A549 (cell line): ENCODE results near the gene SATB2. TPM values are rescaled to one million over a fixed set of nuclear protein-coding genes. Genes with fewer than 3 reads are reported as not detected.
A peak's percentile ranks its signal among the peaks of the same experiment; 100 is the strongest.

Experiments used
- ATAC-seq, 2 experiments: fragments of 200-7000 bp in 1 of 2; fragments of >200 bp in 1 of 2; cut with Nextera tagmentation in 1 of 2; cut with Tn5 transposase in 1 of 2; 3 replicates each; pipeline versions ENCODE4 v1.8.0 to v1.9.1; 2018 to 2020; ENCODE audit warnings: mild to moderate bottlenecking in 1 of 2, moderate library complexity in 1 of 2
- CTCF ChIA-PET: fragments of 300-600 bp; sonication (Branson Sonifier 250); formaldehyde crosslinking; extraction: SDS; loops from one replicate; lab custom pipeline; 2021; ENCODE audit warnings: antibody characterized with exemption, inconsistent platforms; lab: Yijun Ruan, JAX
- POLR2A ChIA-PET: fragments of 350-600 bp; formaldehyde crosslinking; extraction: SDS; loops from one replicate; lab custom pipeline; 2021; ENCODE audit warnings: antibody characterized with exemption, inconsistent platforms; lab: Yijun Ruan, JAX
- DNase-seq, 2 experiments: peaks; one replicate each; pipeline versions ENCODE4 v3.0.0 to v3.0.0-alpha.2; 2011 to 2016; ENCODE audit warnings: low read depth in 1 of 2, low spot score in 1 of 2
- FAIRE-seq: peaks from 2 replicates; lab custom pipeline; 2011; peaks lifted over from hg19 to GRCh38; lab: Jason Lieb, UNC
- H3K27ac ChIP-seq, 2 experiments: fragments of >200 bp; sonication (Bioruptor Twin); formaldehyde crosslinking; 3 replicates each; pipeline ENCODE4 v1.5.1; 2016 to 2017
- H3K4me1 ChIP-seq: fragments of >200 bp; sonication (Bioruptor Twin); formaldehyde crosslinking; 3 replicates; pipeline ENCODE4 v1.6.1; 2016
- H3K4me2 ChIP-seq: fragments of >200 bp; sonication (Bioruptor Twin); formaldehyde crosslinking; 3 replicates; pipeline ENCODE4 v1.6.1; 2016
- H3K4me3 ChIP-seq: fragments of >200 bp; sonication (Bioruptor Twin); formaldehyde crosslinking; 3 replicates; pipeline ENCODE4 v1.5.1; 2016
- H3K9me3 ChIP-seq: fragments of >200 bp; sonication (Bioruptor Twin); formaldehyde crosslinking; 3 replicates; pipeline ENCODE4 v1.6.1; 2016
- CBX2 ChIP-seq: fragments of 200-600 bp; sonication (generic); IDR thresholded peaks from 2 replicates; pipeline ENCODE4 v1.6.1; 2016; ENCODE audit warnings: low read depth, mild to moderate bottlenecking, borderline replicate concordance
- CBX8 ChIP-seq: fragments of 200-600 bp; sonication (generic); IDR thresholded peaks from 2 replicates; pipeline ENCODE4 v1.6.1; 2016
- CEBPB ChIP-seq, 2 experiments: fragments of >200 bp in 1 of 2; sonication (Bioruptor Twin) in 1 of 2; formaldehyde crosslinking in 1 of 2; IDR thresholded peaks; 2 replicates each; pipeline ENCODE4 v1.6.1; 2012 to 2016
- CHD4 ChIP-seq: fragments of 200-600 bp; sonication (generic); IDR thresholded peaks from 2 replicates; pipeline ENCODE4 v1.6.1; 2016; ENCODE audit warnings: antibody characterized with exemption, mild to moderate bottlenecking, borderline replicate concordance
- CTCF ChIP-seq: fragments of >200 bp; sonication (Bioruptor Twin); formaldehyde crosslinking; IDR thresholded peaks from 3 replicates; pipeline ENCODE4 v1.5.1; 2016
- EHF ChIP-seq: fragments of 250-450 bp; sonication (Bioruptor Pico); IDR thresholded peaks from 2 replicates; pipeline ENCODE4 v1.5.0; 2020; ENCODE audit warnings: mild to moderate bottlenecking
- EP300 ChIP-seq, 2 experiments: fragments of >200 bp; sonication (Bioruptor Twin); formaldehyde crosslinking; IDR thresholded peaks; 2 replicates in 1 of 2; 3 replicates in 1 of 2; pipeline ENCODE4 v1.6.1; 2016 to 2017
- ESRRA ChIP-seq: fragments of 150-350 bp; IDR thresholded peaks from 2 replicates; pipeline ENCODE4 v1.6.1; 2014; ENCODE audit warnings: mild to moderate bottlenecking, low read length, borderline replicate concordance
- FOSL2 ChIP-seq, 2 experiments: fragments of 450-650 bp in 1 of 2; fragments of >200 bp in 1 of 2; sonication (Bioruptor Twin) in 1 of 2; formaldehyde crosslinking; IDR thresholded peaks; 2 replicates each; pipeline versions ENCODE4 v1.5.0 to v1.6.1; 2016 to 2020; ENCODE audit warnings: mild to moderate bottlenecking in 1 of 2, moderate library complexity in 1 of 2
- FOXS1 ChIP-seq: fragments of 250-450 bp; sonication (Bioruptor Pico); IDR thresholded peaks from 2 replicates; pipeline ENCODE4 v1.5.0; 2020; ENCODE audit warnings: mild to moderate bottlenecking, moderate library complexity
- GATA3 ChIP-seq: IDR thresholded peaks from 2 replicates; pipeline ENCODE4 v1.6.1; 2012; ENCODE audit warnings: borderline replicate concordance
- HES2 ChIP-seq: fragments of >200 bp; sonication (Bioruptor Twin); formaldehyde crosslinking; IDR thresholded peaks from 2 replicates; pipeline ENCODE4 v1.6.1; 2016
- HMGXB4 ChIP-seq: fragments of 250-450 bp; sonication (Bioruptor Pico); IDR thresholded peaks from 2 replicates; pipeline ENCODE4 v1.5.0; 2021; ENCODE audit warnings: mild to moderate bottlenecking, moderate library complexity, borderline replicate concordance
- HOXB5 ChIP-seq: fragments of 250-450 bp; sonication (Bioruptor Pico); IDR thresholded peaks from 2 replicates; pipeline ENCODE4 v1.5.0; 2020; ENCODE audit warnings: mild to moderate bottlenecking, moderate library complexity
- JUN ChIP-seq, 2 experiments: fragments of >200 bp; sonication (Bioruptor Twin); formaldehyde crosslinking; IDR thresholded peaks; 2 replicates in 1 of 2; 3 replicates in 1 of 2; pipeline ENCODE4 v1.6.1; 2016 to 2017
- KDM1A ChIP-seq: fragments of 200-600 bp; sonication (generic); IDR thresholded peaks from 2 replicates; pipeline ENCODE4 v1.6.1; 2016; ENCODE audit warnings: low read depth, mild to moderate bottlenecking
- NFE2L2 ChIP-seq: fragments of 150-350 bp; conservative IDR thresholded peaks from 2 replicates; pipeline ENCODE4 v1.6.1; 2014; ENCODE audit warnings: low read length
- NPAS2 ChIP-seq: fragments of 250-450 bp; sonication (Bioruptor Pico); IDR thresholded peaks from 2 replicates; pipeline ENCODE4 v1.8.0; 2022; ENCODE audit warnings: mild to moderate bottlenecking, moderate library complexity, borderline replicate concordance
- NR3C1 ChIP-seq: fragments of >200 bp; sonication (Bioruptor Twin); formaldehyde crosslinking; IDR thresholded peaks from 3 replicates; pipeline ENCODE4 v1.6.1; 2017
- PHF8 ChIP-seq: fragments of 200-600 bp; sonication (generic); IDR thresholded peaks from 2 replicates; pipeline ENCODE4 v1.6.1; 2016; ENCODE audit warnings: low read depth, mild to moderate bottlenecking, antibody characterized with exemption, moderate library complexity, borderline replicate concordance
- RAD21 ChIP-seq, 2 experiments: fragments of >200 bp in 1 of 2; sonication (Bioruptor Twin) in 1 of 2; formaldehyde crosslinking in 1 of 2; IDR thresholded peaks in 1 of 2; conservative IDR thresholded peaks in 1 of 2; 2 replicates in 1 of 2; 3 replicates in 1 of 2; pipeline ENCODE4 v1.6.1; 2012 to 2018; ENCODE audit warnings: inconsistent platforms in 1 of 2
- RARB ChIP-seq: fragments of 250-450 bp; sonication (Bioruptor Pico); IDR thresholded peaks from 2 replicates; pipeline ENCODE4 v1.8.0; 2021; ENCODE audit warnings: mild to moderate bottlenecking, moderate library complexity
- TFCP2L1 ChIP-seq: fragments of 250-450 bp; sonication (Bioruptor Pico); IDR thresholded peaks from 2 replicates; pipeline ENCODE4 v1.5.0; 2021; ENCODE audit warnings: mild to moderate bottlenecking
- ZFP36 ChIP-seq: fragments of 450-650 bp; IDR thresholded peaks from 2 replicates; pipeline ENCODE4 v1.6.1; 2014; ENCODE audit warnings: borderline replicate concordance; ENCODE audit not compliant: partially characterized antibody
- ZNF302 ChIP-seq: fragments of 250-450 bp; sonication (Bioruptor Pico); IDR thresholded peaks from 2 replicates; pipeline ENCODE4 v1.9.0; 2021; ENCODE audit warnings: inconsistent platforms, mild to moderate bottlenecking, moderate library complexity
- ZSCAN20 ChIP-seq: fragments of 250-450 bp; sonication (Bioruptor Pico); IDR thresholded peaks from 2 replicates; pipeline ENCODE4 v1.8.0; 2022; ENCODE audit warnings: mild to moderate bottlenecking, moderate library complexity
- WGBS: methylation state at CpG from one replicate; pipeline ENCODE4 v1.1.6; 2017; ENCODE audit errors: missing lambda C conversion rate; 5-methylcytosine and 5-hydroxymethylcytosine counted together
- polyA plus RNA-seq, 4 experiments: library from polyadenylated mRNA; depleted of rRNA in 3 of 4; stranded (reverse); fragments of >200 nt; fragmentation: RNase III in 1 of 4; extraction: RNeasy Plus Mini Kit Qiagen cat#74134 plus additional on column Dnase treatment in 1 of 4; gene quantifications; 2 replicates in 3 of 4; 3 replicates in 1 of 4; pipeline ENCODE4 v1.2.3, GENCODE V29; 2011 to 2017

SATB2 gene
- polyA plus RNA-seq, 2 of the 4 experiments (the other 2 are of a cell fraction) = 1.9 to 3.4 TPM

- DNase-seq = no peak
- WGBS = 64% methylated on average over 5 of the region's 5 CpGs
- no peaks in the 10 kb centered on the region for H3K4me1 ChIP-seq
- TF ChIP-seq CBX8 = no peak
- no peak for TF ChIP-seq CEBPB (IDR thresholded peaks at IDR 0.05)
- TF ChIP-seq FOXS1 (CRISPR knock-in tag) = no peak
- no peak for TF ChIP-seq NFE2L2
- TF ChIP-seq ZSCAN20 = no peak
- TF ChIP-seq EHF = no peak
- TF ChIP-seq ESRRA = no peak
- no peak for TF ChIP-seq ZFP36
- TF ChIP-seq, all 56 proteins: peak for 0
- FAIRE-seq (no peak), ATAC-seq (no peak)
- Histone ChIP-seq H3K27ac (no peak overlapping the region), H3K4me2 (no peak overlapping the region), H3K4me3 (no peak overlapping the region), H3K9me3 (no peaks in the 10 kb centered on the region)
- POLR2A ChIA-PET = no interaction called here
- CTCF ChIA-PET = no interaction called here
These were observed 179.6 kb downstream of the SATB2 start for GRCh38 chr2:199278099-199278498.

GRCh38 chr2:199273042-199273511 lies 184.7 kb downstream of the SATB2 start:
- H3K4me2 ChIP-seq = no peak overlapping the region
- 24% methylated on average over 1 of the region's 1 CpG for WGBS

GRCh38 chr2:199261936-199262335 lies 195.8 kb downstream of the SATB2 start:
- no peak overlapping the region for H3K4me2 ChIP-seq
- H3K9me3 ChIP-seq = no peaks in the 10 kb centered on the region
- no peak for FAIRE-seq
- no peak for ATAC-seq
- no peak for TF ChIP-seq CBX2
- ChIA-PET CTCF (no interaction called here), POLR2A (no interaction called here)
- no peak for DNase-seq
- H3K4me1 ChIP-seq = no peaks in the 10 kb centered on the region
- H3K4me3 ChIP-seq = no peak overlapping the region
- no peak overlapping the region for H3K27ac ChIP-seq

More at GRCh38 chr2:199273042-199273511, 184.7 kb downstream of the SATB2 start:
- DNase-seq (no peak), ATAC-seq (no peak)
- POLR2A ChIA-PET = no interaction called here
- TF ChIP-seq HES2 (no peak), ZNF302 (CRISPR knock-in tag) (no peak), KDM1A (no peak), FOSL2 (IDR thresholded peaks at IDR 0.05) (no peak), FOSL2 (CRISPR knock-in tag; IDR thresholded peaks at IDR 0.05) (no peak), EP300 (IDR thresholded peaks at IDR 0.05) (no peak), NPAS2 (no peak), TFCP2L1 (CRISPR knock-in tag) (no peak), RAD21 (conservative IDR thresholded peaks at IDR 0.05 in 1 of 2, IDR thresholded peaks at IDR 0.05 in 1 of 2) (no peak), RARB (CRISPR knock-in tag) (no peak), HMGXB4 (CRISPR knock-in tag) (no peak), PHF8 (no peak)
- TF ChIP-seq, all 56 proteins: peak for 0
- Histone ChIP-seq H3K4me1 (no peaks in the 10 kb centered on the region), H3K27ac (no peak overlapping the region), H3K4me3 (no peak overlapping the region), H3K9me3 (no peaks in the 10 kb centered on the region)
- CTCF ChIA-PET = no interaction called here
- FAIRE-seq = no peak

- DNase-seq = peak in 1 of 2 experiments; percentile 8
- TF ChIP-seq CTCF = no peak
- TF ChIP-seq NPAS2 = no peak
- no peak for TF ChIP-seq NR3C1
- no peak for TF ChIP-seq CHD4
- no peak for TF ChIP-seq ZSCAN20
- no peak for TF ChIP-seq NFE2L2
- TF ChIP-seq RAD21 (conservative IDR thresholded peaks at IDR 0.05 in 1 of 2, IDR thresholded peaks at IDR 0.05 in 1 of 2) = no peak
- TF ChIP-seq ZFP36 = no peak
- TF ChIP-seq GATA3 = no peak
- no peak for TF ChIP-seq FOSL2 (IDR thresholded peaks at IDR 0.05)
- no peak for TF ChIP-seq FOSL2 (CRISPR knock-in tag; IDR thresholded peaks at IDR 0.05)
- no peak for TF ChIP-seq HES2
- no peak for TF ChIP-seq JUN (IDR thresholded peaks at IDR 0.05)
- no peak for TF ChIP-seq HOXB5 (CRISPR knock-in tag)
These were observed 196.5 kb downstream of the SATB2 start for GRCh38 chr2:199261239-199261638.

More at GRCh38 chr2:199261239-199261638, 196.5 kb downstream of the SATB2 start:
- FAIRE-seq (no peak), ATAC-seq (no peak)
- H3K4me2 ChIP-seq = no peak overlapping the region
- H3K4me3 ChIP-seq = no peak overlapping the region
- H3K9me3 ChIP-seq = no peaks in the 10 kb centered on the region
- POLR2A ChIA-PET = no interaction called here
- H3K4me1 ChIP-seq = no peaks in the 10 kb centered on the region
- 9% methylated on average over 1 of the region's 1 CpG for WGBS
- H3K27ac ChIP-seq = no peak overlapping the region
- CTCF ChIA-PET = no interaction called here
